Measurements from ENCODE around the gene XKR8.

The XKR8 gene, protein sequence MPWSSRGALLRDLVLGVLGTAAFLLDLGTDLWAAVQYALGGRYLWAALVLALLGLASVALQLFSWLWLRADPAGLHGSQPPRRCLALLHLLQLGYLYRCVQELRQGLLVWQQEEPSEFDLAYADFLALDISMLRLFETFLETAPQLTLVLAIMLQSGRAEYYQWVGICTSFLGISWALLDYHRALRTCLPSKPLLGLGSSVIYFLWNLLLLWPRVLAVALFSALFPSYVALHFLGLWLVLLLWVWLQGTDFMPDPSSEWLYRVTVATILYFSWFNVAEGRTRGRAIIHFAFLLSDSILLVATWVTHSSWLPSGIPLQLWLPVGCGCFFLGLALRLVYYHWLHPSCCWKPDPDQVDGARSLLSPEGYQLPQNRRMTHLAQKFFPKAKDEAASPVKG

DNA sequence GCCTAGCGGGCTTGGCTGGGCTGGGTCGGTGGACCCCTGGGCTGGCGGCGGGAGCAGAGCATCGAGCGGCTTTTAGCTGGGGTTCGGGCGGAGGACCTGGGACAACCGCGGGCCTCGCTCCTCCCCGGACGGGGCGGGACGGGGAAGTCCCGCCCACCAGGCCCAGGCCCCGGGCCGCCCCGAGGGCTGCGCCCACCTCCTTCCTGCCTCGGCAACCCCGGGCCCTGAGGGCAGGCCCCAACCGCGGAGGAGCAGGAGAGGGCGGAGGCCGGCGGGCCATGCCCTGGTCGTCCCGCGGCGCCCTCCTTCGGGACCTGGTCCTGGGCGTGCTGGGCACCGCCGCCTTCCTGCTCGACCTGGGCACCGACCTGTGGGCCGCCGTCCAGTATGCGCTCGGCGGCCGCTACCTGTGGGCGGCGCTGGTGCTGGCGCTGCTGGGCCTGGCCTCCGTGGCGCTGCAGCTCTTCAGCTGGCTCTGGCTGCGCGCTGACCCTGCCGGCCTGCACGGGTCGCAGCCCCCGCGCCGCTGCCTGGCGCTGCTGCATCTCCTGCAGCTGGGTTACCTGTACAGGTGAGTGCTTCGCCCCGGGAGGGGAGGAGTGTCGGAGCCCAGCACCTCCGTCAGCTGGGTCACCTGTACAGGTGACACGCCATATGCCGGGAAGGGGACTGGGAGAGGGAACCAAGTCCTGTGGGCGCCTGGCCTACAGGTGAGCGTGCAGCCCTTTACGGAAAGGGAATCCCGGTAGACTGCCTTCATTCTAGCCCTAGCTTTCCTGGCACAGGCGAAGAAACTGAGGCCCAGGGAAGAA, at the start of gene XKR8:
Gene XKR8 (plus strand): TSS at position 182 of the 812 bp plus-strand sequence. CDS start 97 bp downstream, at position 279.
- DNase-seq (ENCODE audit: low read depth in 3 of 3): peak; percentile 72 to 75 (median 72)

DNA sequence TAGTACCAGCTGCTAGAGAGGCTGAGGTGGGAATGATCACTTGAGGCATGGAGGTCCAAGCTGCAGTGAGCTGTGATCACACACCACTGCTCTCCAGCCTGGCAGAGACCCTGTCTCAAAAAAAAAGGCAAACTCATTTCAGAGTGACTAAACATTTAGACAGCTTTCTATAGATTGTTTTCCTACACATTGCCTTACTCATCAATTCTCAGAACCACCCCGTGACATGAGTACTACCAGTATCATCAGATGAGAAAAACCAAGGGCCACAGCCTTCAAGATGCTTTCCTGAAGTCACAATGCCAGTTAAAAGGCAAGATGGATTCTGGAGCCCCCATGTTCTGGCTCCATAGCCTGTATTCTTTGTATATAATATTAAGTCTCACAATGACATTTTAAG, 47.3 kb upstream of the XKR8 start:
- DNase-seq (ENCODE audit: low read depth in 3 of 3): no peak

DNA sequence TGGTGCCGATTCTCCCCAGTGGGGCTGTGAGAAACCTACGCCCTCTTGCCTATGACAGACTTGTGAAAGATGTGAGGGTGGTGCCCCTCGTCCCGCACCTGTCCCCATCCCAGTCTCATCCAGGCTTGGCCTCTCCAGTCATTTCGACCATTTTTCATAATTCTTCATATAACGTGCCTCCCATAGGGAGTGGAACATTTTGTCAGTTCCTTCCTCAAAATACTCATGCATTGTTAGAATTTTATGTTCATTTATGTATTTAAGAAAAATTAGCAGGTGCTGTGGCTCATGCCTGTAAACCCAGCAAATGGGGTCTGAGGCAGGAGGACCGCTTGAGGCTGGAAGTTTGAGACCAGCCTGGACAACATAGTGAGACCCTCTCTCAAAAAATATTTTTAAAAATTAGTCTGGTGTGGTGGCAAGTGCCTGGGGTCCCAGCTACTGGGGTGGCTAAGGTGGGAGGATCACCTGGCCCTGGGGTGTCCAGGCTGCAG, 44.6 kb upstream of the XKR8 start:
- no peak for DNase-seq (ENCODE audit: low read depth in 3 of 3)

DNA sequence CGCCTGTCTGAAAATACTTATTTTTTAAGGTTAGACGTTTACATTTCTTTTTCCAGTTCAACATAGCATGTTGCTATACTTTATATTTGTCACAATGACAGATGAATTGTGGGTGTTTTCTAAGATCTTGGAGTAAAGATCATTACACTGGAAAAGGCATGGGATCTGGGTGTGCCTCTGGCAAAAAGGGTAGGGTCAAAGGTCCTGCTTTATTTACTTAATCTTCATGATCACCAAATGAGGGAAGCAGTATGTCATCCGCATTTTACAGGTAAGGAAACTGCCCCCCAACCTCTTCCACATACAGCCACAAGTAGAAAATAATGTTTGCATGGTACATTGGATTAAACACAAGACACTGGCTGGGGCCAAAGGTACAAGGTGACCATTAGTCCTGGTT, 37.5 kb upstream of the XKR8 start:
- no peak for DNase-seq (ENCODE audit: low read depth in 3 of 3)

DNA sequence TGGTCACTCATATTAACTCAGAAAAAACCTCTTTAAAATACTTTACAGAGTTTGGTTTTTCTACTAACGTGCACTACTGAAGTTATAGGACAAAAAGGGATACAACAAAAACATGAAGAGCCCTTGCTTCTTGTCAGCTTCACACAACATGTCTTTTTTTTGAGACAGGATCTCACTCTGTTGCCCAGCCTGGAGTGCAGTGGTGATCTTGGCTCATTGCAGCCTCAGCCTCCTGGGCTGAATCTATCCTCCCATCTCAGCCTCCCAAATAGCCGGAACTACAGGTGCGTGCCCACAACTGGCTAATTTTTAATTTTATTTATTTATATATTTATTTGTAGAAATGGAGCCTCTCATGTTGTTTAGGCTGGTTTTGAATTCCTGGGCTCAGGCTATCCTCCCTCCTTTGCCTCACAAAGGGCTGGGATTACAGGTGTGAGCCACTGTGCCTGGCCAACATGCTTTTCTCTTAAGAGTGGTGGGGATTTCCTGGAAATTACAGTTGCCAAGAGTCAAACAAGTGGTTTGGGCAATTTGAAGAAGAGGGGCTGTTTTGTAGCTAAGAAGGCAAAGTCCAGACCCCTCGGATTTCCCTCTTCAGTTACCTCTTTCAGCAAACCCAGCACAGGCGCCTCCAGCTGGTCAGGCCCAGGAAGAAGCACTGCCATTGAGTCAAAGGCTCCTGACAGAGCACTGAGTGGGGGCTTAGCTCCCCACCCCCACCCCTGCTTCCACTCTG, 31.4 kb upstream of the XKR8 start:
- DNase-seq (ENCODE audit: low read depth in 3 of 3): no peak

DNA sequence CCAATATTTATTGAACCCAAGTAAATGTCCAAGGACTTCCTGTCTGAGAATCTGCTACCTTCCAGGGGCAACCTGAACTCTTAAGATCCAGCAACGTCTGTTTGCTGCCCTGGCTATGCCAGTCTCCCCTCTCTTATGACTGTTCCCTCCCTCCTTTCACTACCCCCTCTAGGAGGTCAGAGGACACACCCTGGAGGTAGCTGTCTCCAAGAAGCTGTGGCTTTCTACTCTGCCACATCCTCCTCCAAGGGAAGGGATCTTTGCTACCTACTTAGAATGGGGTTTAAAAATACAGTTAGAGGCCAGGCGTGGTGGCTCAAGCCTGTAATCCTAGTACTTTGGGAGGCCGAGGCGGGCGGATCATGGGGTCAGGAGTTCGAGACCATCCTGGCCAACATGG, 28.6 kb upstream of the XKR8 start:
- no peak for DNase-seq (ENCODE audit: low read depth in 3 of 3)

DNA sequence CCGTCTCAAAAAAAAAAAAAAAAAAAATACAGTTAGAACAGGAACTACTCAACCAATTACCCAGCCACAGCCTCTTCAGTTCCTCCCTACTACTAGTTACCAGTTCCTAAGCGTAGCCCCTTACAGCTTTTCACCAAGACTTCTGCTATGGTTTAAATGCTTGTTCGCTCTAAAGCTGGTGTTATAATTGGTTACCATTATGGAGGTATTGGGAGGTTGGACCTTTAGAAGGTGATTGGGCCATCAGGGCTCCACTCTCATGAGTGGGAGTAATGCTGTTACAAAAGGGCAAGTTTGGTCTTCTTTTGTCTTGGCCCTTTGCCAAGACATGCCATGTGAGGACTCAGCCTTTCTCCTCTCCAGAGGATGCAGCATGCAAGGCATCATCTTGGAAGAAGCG, 28.0 kb upstream of the XKR8 start:
- DNase-seq (ENCODE audit: low read depth in 3 of 3): no peak

DNA sequence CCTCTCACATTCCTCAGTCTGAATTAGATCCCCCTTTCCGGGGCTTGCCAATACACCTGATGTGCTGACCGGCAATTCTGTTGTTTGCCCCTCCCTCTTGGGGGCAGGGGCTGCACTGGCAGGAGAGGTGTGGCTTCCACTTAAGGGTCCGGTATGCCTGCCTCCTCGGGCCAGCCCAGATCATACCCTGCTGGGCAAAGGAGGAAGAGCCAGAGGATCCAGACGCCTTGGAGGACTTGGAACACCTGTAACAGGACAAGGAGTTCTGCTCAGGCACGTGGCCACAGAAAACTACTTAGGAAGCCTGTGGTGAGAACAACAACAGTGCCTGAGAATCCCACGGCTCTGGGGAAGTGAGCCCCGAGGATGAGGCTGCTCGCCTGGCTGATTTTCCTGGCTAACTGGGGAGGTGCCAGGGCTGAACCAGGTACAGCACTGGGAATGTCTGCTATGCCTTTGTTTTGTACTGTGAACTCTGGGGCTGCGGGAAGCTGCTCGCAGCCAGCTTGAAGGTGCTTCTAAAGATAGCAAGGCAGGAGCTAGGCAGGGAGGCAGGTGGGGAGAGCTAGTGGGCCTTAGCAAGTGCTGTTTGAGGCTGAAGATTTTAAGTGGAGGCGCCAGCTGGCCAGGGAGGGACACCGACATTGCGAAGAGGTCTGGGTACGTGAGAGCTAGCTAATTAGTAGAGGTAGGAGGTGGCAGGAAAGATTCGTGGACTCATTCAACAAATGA, 24.8 kb upstream of the XKR8 start, which contains the start of gene SMPDL3B:
Gene SMPDL3B (plus strand): TSS at position 183 of the 732 bp plus-strand sequence. CDS start 184 bp downstream, at position 367.
- DNase-seq (ENCODE audit: low read depth in 3 of 3): no peak

DNA sequence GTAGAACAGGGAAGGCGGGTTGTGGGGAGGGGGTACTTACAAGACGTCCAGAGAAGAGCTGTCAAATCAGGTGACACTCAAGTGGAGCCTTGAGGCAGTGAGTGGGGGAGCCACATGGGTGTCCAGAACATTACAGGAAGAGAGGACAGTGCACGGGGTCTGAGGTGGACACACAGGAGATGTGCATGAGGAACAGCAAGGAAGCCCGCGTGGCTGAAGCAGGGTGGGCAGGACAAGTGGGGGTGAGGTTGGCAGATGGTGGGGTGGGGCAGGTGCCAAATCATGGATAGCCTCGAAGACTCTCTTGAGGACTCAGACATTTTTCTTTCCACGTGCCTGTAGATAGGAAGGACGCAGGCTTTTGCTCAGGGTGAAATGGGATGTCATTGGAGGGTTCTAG, 24.1 kb upstream of the XKR8 start:
- no peak for DNase-seq (ENCODE audit: low read depth in 3 of 3)

DNA sequence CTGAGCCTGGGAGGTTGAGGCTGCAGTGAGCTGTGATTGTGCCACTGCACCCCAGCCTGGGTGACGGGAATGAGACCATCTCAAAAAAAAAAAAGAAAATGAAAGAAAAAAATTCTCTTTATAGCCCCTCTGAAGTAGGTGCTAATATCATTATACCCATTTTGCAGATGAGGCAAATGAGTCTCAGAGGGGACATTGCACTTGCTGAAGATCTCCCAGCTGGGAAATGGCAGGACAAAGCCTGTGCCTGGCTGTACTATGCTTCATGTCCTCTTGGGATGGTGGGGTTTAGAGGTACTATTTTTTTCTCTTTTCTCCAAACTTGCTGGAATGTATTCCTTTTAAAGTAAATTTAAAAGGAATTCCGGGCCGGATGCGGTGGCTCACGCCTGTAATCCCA, 23.4 kb upstream of the XKR8 start:
- no peak for DNase-seq (ENCODE audit: low read depth in 3 of 3)

DNA sequence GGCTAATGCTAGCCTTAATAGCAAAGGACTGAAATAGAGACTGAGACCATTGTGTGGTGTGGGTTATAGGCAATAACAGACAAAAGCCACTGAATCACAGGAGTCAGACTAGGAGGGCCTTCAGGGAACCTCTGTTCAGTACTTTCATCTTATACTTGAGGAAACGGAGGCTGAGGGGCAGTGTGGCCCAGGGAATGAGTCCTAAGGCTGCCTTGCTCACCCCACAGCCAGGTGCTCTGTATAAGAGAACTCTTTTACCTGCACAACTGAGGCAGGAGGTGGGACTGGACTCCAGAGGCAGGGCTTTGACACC, 22.3 kb upstream of the XKR8 start:
- DNase-seq (ENCODE audit: low read depth in 3 of 3): no peak

DNA sequence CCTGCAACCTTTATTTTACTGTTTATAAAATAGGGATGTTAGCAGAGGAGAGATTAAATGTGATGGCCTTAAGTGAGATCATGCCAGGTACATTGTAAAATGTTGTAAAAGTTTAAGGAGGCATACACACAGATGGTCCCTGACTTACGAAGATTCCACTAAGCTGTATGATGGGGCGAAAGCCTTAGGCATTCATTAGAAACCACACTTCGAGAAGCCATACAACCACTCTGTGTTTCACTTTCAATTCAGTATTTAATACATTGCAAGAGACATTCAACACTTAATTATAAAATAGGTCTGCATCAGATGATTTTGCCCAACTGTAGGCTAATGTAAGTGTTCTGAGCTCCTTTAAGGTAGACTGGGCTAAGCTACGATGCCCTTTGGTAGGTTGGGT, 21.3 kb upstream of the XKR8 start:
- DNase-seq (ENCODE audit: low read depth in 3 of 3): no peak

DNA sequence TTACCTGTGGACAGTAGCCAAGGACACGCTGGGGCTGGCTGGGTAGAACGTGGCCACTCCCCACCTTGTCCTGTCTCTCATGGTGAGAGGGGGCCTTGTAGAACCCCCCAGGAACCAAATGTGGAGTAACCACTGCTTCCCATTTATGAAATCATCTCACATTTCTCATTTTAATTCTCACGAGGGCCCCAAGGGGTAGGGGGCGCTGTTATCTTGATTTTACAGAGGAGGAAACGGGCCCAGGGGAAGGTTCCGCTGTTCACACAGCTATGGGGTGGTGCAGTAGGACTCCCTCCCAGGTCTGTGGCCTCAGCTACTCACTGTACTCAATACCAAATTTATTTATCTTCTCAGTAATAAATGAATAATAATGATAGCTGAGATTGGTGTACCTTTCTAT, 19.5 kb upstream of the XKR8 start:
- DNase-seq (ENCODE audit: low read depth in 3 of 3): peak; percentile 44 to 72 (median 55)

DNA sequence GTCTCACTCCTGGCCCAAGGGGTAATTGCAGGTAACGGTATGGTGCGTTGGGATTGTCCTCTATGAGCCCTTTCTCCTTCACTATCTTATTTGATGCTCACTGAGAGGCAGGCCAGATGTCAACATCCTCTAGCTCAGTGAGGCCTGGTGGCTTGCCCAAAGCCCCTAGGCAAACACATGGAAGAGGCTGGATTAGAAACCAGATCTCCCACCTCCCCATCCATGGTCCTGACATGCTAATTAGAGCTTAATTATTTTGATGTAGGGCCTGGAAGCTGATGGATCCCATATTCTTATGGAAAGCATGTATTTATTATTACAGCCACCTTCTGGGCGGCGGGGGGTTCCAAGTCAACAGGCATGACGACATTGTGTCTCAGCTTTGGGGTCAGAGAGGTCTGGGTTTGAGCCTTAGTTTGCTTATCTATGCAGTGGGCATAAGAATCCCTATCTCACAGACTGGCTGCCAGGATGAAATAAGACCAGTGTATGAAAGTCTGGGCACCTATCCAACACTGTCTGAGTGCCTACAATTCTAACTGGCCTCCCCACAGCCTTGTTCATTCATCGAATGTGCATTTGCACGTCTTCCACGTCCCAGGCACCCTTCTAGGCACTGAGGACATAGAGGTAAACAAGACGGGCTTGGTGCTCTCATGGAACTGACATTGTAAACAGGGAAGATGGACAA, 18.8 kb upstream of the XKR8 start:
- no peak for DNase-seq (ENCODE audit: low read depth in 3 of 3)

DNA sequence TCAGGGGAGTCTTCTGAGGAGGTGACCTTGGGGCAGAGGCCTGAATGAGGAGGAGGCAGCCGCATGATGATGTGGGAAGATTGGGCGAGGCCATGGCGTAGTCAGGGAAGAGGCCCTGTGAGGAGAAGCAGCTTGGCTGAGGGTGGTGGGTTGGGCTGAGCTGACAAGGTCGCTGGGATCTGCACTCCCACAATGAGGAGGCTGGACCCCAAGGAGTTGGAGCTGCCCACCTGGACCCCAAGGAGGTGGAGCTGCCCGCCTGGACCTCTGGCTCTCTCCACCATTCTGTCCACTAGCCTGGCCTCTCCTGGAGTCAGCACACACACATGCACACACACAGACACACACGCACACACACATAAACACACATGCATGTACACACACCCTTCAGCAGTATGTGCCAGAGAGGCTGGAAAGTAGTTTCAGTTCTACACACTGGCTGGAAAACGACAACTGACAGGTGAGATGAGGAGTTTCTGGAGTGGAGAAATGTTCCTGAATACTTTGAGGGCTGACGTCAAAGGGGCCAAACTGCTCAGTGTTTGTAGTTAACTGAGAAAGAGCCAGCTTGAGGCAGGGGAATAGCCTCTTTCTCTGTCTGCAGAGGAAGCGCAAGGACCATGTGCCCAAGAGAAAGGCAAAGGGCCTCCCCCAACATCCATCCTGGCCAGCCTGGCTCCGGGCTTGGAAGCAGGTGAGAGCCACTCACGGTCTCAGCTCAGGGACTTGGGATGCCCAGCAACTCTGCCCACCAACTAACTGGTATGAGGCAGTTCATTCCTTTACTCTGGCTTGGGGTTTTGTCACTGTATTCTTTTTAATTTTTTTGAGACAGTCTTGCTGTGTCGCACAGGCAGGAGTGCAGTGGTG, 17.9 kb upstream of the XKR8 start:
- no peak for DNase-seq (ENCODE audit: low read depth in 3 of 3)

DNA sequence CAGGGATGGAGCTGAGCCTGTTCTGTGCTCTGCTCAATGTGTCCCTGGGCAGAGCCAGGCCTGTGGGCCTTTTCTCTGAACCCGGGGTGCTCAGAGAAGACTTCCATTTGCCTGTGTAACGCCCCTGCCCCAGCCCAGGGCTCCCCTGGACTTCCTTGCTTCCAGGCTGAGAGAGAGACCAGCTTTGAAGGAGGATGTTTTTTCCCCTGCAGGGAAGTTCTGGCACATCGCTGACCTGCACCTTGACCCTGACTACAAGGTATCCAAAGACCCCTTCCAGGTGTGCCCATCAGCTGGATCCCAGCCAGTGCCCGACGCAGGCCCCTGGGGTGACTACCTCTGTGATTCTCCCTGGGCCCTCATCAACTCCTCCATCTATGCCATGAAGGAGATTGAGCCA, 14.8 kb upstream of the XKR8 start:
- no peak for DNase-seq (ENCODE audit: low read depth in 3 of 3)

DNA sequence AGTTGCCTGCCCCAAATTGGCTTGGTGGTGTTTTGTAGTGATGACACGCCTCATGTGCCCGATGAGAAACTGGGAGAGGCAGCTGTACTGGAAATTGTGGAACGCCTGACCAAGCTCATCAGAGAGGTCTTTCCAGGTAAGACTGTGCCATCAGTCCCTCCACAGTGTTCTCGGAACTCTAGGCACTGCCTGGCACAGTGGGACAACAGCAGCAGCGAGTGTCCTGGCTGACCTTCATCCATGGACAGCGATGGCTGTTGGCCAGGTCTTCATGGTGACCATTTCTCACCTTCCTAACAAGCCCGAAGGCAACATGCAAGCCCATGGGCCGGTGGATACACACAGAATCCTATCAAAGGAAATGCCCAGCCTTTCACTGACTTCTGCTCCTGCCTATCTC, 10.7 kb upstream of the XKR8 start:
- no peak for DNase-seq (ENCODE audit: low read depth in 3 of 3)

DNA sequence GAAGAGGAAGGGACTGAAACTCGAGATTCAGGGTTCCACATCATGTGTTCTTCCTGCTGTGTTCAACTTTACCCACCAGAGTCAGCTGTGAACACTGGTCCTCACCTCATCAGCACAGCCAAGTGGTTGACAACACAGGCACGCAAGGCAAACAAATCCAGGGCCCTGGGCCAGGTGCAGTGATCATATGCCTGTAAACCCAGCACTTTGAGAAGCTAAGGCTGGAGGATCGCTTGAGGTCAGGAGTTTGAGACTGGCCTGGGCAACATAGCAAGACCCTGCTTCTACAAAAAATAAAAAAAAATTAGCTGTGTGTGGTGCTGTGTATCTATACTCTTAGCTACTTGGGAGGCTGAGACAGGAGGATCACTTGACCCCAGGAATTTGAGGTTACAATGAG, 8.4 kb upstream of the XKR8 start:
- no peak for DNase-seq (ENCODE audit: low read depth in 3 of 3)

DNA sequence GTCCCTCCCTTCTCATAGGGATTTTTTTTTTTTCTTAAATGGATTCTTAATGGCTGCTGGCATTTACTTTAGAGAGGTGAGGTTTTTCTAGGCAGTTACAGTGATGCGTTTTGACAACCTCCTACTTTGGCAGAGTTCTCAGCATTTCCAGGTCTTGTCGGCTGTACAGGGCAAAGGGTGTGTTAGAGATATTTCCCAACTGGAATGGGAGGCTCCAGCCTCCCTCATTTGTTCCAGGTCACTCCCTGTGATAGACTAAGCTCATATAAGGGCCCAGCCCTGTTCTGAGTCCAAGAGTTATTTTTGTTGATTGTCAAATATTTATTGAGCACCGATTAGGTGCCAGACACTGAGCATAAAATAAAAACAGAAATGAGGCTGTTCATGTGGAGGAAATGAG, 7.6 kb upstream of the XKR8 start:
- DNase-seq (ENCODE audit: low read depth in 3 of 3): no peak

DNA sequence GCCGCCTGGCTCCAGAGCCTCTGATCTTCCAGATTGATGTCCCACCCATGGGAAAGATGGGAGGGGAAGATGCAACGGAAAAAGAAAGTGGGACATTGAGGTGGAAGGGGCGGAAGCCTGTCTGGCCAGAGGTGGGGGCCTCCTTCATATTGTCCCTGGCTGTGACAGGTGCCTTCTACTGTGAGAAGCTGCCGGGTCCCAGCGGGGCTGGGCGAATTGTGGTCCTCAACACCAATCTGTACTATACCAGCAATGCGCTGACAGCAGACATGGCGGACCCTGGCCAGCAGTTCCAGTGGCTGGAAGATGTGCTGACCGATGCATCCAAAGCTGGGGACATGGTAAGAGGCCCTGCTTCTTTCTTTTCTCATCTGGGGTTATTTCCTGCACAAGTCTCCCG, 5.6 kb upstream of the XKR8 start:
- DNase-seq (ENCODE audit: low read depth in 3 of 3): no peak

All from stimulated activated CD4-positive, alpha-beta T cell treated with anti-CD3 and anti-CD28 coated beads, TNF-alpha, amount 100 ng/mL, for 4 hours (primary cell).